Sigmoid colon (tissue), 7 donors: ENCODE data around the gene TMEM132D. TPM values are rescaled to one million over a fixed set of nuclear protein-coding genes. Genes with fewer than 3 reads are reported as not detected.

Experiments used
- DNase-seq: peaks from one replicate; pipeline ENCODE4 v3.0.0-alpha.2; 2019
- H3K27ac ChIP-seq, 4 donors: fragments of 200-600 bp; sonication (generic); one replicate each; pipeline ENCODE4 v1.5.1; 2016 to 2019; ENCODE audit warnings: mild to moderate bottlenecking in 1 of 4
- H3K27me3 ChIP-seq, 3 donors: fragments of 200-600 bp; sonication (generic); one replicate each; pipeline ENCODE4 v1.5.1; 2019; ENCODE audit warnings: mild to moderate bottlenecking in 1 of 3
- H3K36me3 ChIP-seq, 4 donors: fragments of 200-600 bp; sonication (generic); one replicate each; pipeline ENCODE4 v1.5.1; 2016 to 2019
- H3K4me1 ChIP-seq, 4 donors: fragments of 200-600 bp; sonication (generic); one replicate each; pipeline ENCODE4 v1.5.1; 2017 to 2019
- H3K4me3 ChIP-seq, 4 donors: fragments of 200-600 bp; sonication (generic); one replicate each; pipeline ENCODE4 v1.5.1; 2017 to 2019; ENCODE audit warnings: mild to moderate bottlenecking in 2 of 4, moderate library complexity in 1 of 4
- H3K9me3 ChIP-seq, 4 donors: fragments of 200-600 bp in 3 of 4; sonication (generic) in 3 of 4; one replicate each; pipeline versions ENCODE4 v1.5.1 to v1.6.1; 2013 to 2019
- CTCF ChIP-seq, 4 experiments: fragments of 450-650 bp in 3 of 4; fragments of 200-600 bp in 1 of 4; IDR thresholded peaks; one replicate each; pipeline ENCODE4 v1.5.1; 2016 to 2019; ENCODE audit warnings: antibody characterized with exemption in 4 of 4, mild to moderate bottlenecking in 3 of 4, moderate library complexity in 2 of 4
- EP300 ChIP-seq, 4 donors: sonication (generic); formaldehyde crosslinking; IDR thresholded peaks; one replicate each; pipeline ENCODE4 v1.6.1; 2017; ENCODE audit warnings: antibody characterized with exemption in 4 of 4
- POLR2A ChIP-seq, 2 donors: fragments of 450-650 bp; IDR thresholded peaks; one replicate each; pipeline ENCODE4 v1.6.1; 2016; ENCODE audit warnings: antibody characterized with exemption in 2 of 2, mild to moderate bottlenecking in 2 of 2, moderate library complexity in 2 of 2
- POLR2AphosphoS5 ChIP-seq, 4 donors: sonication (generic); formaldehyde crosslinking; IDR thresholded peaks; one replicate each; pipeline ENCODE4 v1.6.1; 2017; ENCODE audit warnings: antibody characterized with exemption in 4 of 4
- WGBS, 2 donors: extraction: QIAGEN DNeasy Blood & Tissue Kit; methylation state at CpG; one replicate each; pipeline ENCODE4 v1.1.7; 2013; 5-methylcytosine and 5-hydroxymethylcytosine counted together
- intact Hi-C: fragments of 100-400 bp; cut with DNase I; formaldehyde crosslinking; loops from one replicate; pipeline ENCODE4 v1.15.1; 2023
- polyA plus RNA-seq, 3 donors: library from polyadenylated mRNA; stranded (reverse); fragments of 200-250 nt; gene quantifications; one replicate each; pipeline ENCODE4 v1.2.3, GENCODE V29; 2013
- total RNA-seq, 4 donors: library from RNA; depleted of rRNA; stranded (reverse); fragments of >200 nt; gene quantifications; one replicate each; pipeline ENCODE4 v1.1.0, GENCODE V29; 2016
- donor health status: healthy with polysubstance abuse.
- donor health status: Bipolar disorder and iron deficiency.
- donor health status: healthy.

The TMEM132D gene
- total and polyA plus RNA-seq, 7 donors, result under 0.01 to 0.03 (median under 0.01) TPM; not detected in 3

- no peaks in the 10 kb centered on the region for H3K9me3 ChIP-seq
- no peaks in the 10 kb centered on the region for H3K27me3 ChIP-seq
- intact Hi-C loops, result no loop called here
- no peak overlapping the region for H3K27ac ChIP-seq
- no peaks in the 10 kb centered on the region for H3K36me3 ChIP-seq
- no peaks in the 10 kb centered on the region for H3K4me1 ChIP-seq
- no peak overlapping the region for H3K4me3 ChIP-seq
- no peak for DNase-seq
- no peak for TF ChIP-seq POLR2A (IDR thresholded peaks at IDR 0.05)
- no peak for TF ChIP-seq POLR2AphosphoS5 (IDR thresholded peaks at IDR 0.05)
- TF ChIP-seq CTCF (IDR thresholded peaks at IDR 0.05), result no peak
- no peak for TF ChIP-seq EP300 (IDR thresholded peaks at IDR 0.05)
- 77 to 85% methylated on average over 5 of the region's 5 CpGs for WGBS, 2 donors
Observed at GRCh38 chr12:129779033-129779432, 124.8 kb downstream of the TMEM132D start.

- H3K27ac ChIP-seq, result no peak overlapping the region
- intact Hi-C loops, result no loop called here
- no peak for DNase-seq
- H3K4me1 ChIP-seq, result no peaks in the 10 kb centered on the region
- no peaks in the 10 kb centered on the region for H3K9me3 ChIP-seq
- H3K4me3 ChIP-seq, result no peak overlapping the region
- no peaks in the 10 kb centered on the region for H3K27me3 ChIP-seq
- TF ChIP-seq POLR2AphosphoS5 (IDR thresholded peaks at IDR 0.05) (no peak), CTCF (IDR thresholded peaks at IDR 0.05) (no peak), EP300 (IDR thresholded peaks at IDR 0.05) (no peak), POLR2A (IDR thresholded peaks at IDR 0.05) (no peak)
- 53 to 79% methylated on average over 10 of the region's 10 CpGs for WGBS, 2 donors
- H3K36me3 ChIP-seq, result no peaks in the 10 kb centered on the region
Observed at GRCh38 chr12:129776977-129777667, 126.7 kb downstream of the TMEM132D start.

GRCh38 chr12:129772501-129773493, 131.0 kb downstream of the TMEM132D start:
- Histone ChIP-seq H3K4me1 (no peaks in the 10 kb centered on the region), H3K27ac (no peak overlapping the region), H3K27me3 (no peaks in the 10 kb centered on the region), H3K4me3 (no peak overlapping the region), H3K9me3 (no peaks in the 10 kb centered on the region), H3K36me3 (no peaks in the 10 kb centered on the region)
- 72 to 79% methylated on average over 17 of the region's 17 CpGs for WGBS, 2 donors
- TF ChIP-seq POLR2AphosphoS5 (IDR thresholded peaks at IDR 0.05), result no peak
- no peak for TF ChIP-seq POLR2A (IDR thresholded peaks at IDR 0.05)
- TF ChIP-seq EP300 (IDR thresholded peaks at IDR 0.05), result no peak
- no peak for TF ChIP-seq CTCF (IDR thresholded peaks at IDR 0.05)
- intact Hi-C loops, result no loop called here
- no peak for DNase-seq

GRCh38 chr12:129771238-129771637, 132.6 kb downstream of the TMEM132D start:
- Histone ChIP-seq H3K4me3 (no peak overlapping the region), H3K9me3 (peaks cover 0 to 3% (median under 1%) of the 10 kb centered on the region in 4 donors), H3K27ac (no peak overlapping the region), H3K27me3 (no peaks in the 10 kb centered on the region), H3K36me3 (no peaks in the 10 kb centered on the region), H3K4me1 (no peaks in the 10 kb centered on the region)
- TF ChIP-seq POLR2AphosphoS5 (IDR thresholded peaks at IDR 0.05), result no peak
- no peak for TF ChIP-seq EP300 (IDR thresholded peaks at IDR 0.05)
- TF ChIP-seq POLR2A (IDR thresholded peaks at IDR 0.05), result no peak
- TF ChIP-seq CTCF (IDR thresholded peaks at IDR 0.05), result no peak
- DNase-seq, result no peak
- 42 to 62% methylated on average over 4 of the region's 4 CpGs for WGBS, 2 donors
- intact Hi-C loops, result no loop called here
